ENCODE measurements around the gene TRIM64.
"Not testable (repeated sequence)": the region's sequence is repeated elsewhere in the genome, so short reads cannot be mapped to it uniquely, and the experiment has no call there.

TRIM64 gene

GRCh38 chr11:89965737-89966136 is at the start of gene TRIM64:
TRIM64 (plus strand) TSS chr11:89966037; CDS start chr11:89968504, 2,467 bp downstream.
- DNase-seq = not testable (repeated sequence)

GRCh38 chr11:89922195-89922660 is 43.6 kb upstream of the TRIM64 start, which contains the start of gene TRIM49D1:
TRIM49D1 (minus strand) TSS chr11:89922245; CDS start chr11:89917710, 4,535 bp downstream.
- DNase-seq = no peak

- not testable (repeated sequence) for DNase-seq
Measured at GRCh38 chr11:89923764-89924163, 42.1 kb upstream of the TRIM64 start, which contains the start of gene TRIM49D2. TRIM49D2 (plus strand) TSS chr11:89924064; CDS start chr11:89926762, 2,698 bp downstream.

GRCh38 chr11:89960833-89961232 is 5.0 kb upstream of the TRIM64 start:
- not testable (repeated sequence) for DNase-seq
